OCI-LY3 (cell line): ENCODE measurements around the gene MID2.

ENCODE experiments used
- H2AFZ ChIP-seq: fragments of 200-600, 300-600 bp; shearing (Covaris generic); 2 replicates; pipeline ENCODE4 v1.6.0; 2014; ENCODE audit warnings: antibody characterized with exemption, low read depth, low read length
- H3K27ac ChIP-seq: fragments of 200-600, 300-600 bp; sonication (generic); 2 replicates; pipeline ENCODE4 v1.5.1; 2014; ENCODE audit warnings: mild to moderate bottlenecking, low read length, moderate library complexity, mixed read lengths
- H3K27me3 ChIP-seq: fragments of 200-600, 300-600 bp; sonication (generic); 2 replicates; pipeline ENCODE4 v1.6.1; 2014; ENCODE audit warnings: low read depth, low read length, mixed read lengths
- H3K36me3 ChIP-seq: fragments of 200-600, 300-600 bp; sonication (generic); replicated peaks from 2 replicates; pipeline ENCODE3; 2014; ENCODE audit warnings: low read depth, low read length, mixed read lengths
- H3K4me1 ChIP-seq: fragments of 300-600, 200-600 bp; sonication (generic); 2 replicates; pipeline ENCODE4 v1.6.1; 2014; ENCODE audit warnings: low read length, mixed read lengths
- H3K4me2 ChIP-seq: fragments of 200-600, 300-600 bp; sonication (generic); 2 replicates; pipeline ENCODE4 v1.6.1; 2014; ENCODE audit warnings: low read length, mixed read lengths
- H3K4me3 ChIP-seq: fragments of 300-600, 200-600 bp; sonication (generic); 2 replicates; pipeline ENCODE4 v1.5.1; 2014; ENCODE audit warnings: antibody characterized with exemption, mild to moderate bottlenecking, low read length, moderate library complexity
- H3K79me2 ChIP-seq: fragments of 300-600, 200-600 bp; shearing (Covaris generic); 2 replicates; pipeline ENCODE4 v1.6.1; 2014; ENCODE audit warnings: mild to moderate bottlenecking, low read length, mixed read lengths
- H3K9ac ChIP-seq: fragments of 300-600, 200-600 bp; shearing (Covaris generic); 2 replicates; pipeline ENCODE4 v1.6.0; 2014; ENCODE audit warnings: mild to moderate bottlenecking, low read length, moderate library complexity
- H3K9me3 ChIP-seq: fragments of 200-600, 300-600 bp; shearing (Covaris generic); 2 replicates; pipeline ENCODE4 v1.6.1; 2014; ENCODE audit warnings: low read length, mixed read lengths; ENCODE audit not compliant: insufficient read depth
- H4K20me1 ChIP-seq: fragments of 200-600, 300-600 bp; sonication (generic); 2 replicates; pipeline ENCODE4 v1.6.1; 2016; ENCODE audit warnings: low read length, mixed read lengths; ENCODE audit not compliant: insufficient read depth
- CTCF ChIP-seq: fragments of 200-600, 300-600 bp; sonication (generic); IDR thresholded peaks from 2 replicates; pipeline ENCODE4 v1.5.1; 2014; ENCODE audit warnings: antibody characterized with exemption, low read length, low read depth
- EZH2phosphoT487 ChIP-seq: fragments of 200-600 bp; shearing (Covaris generic); IDR thresholded peaks from 2 replicates; pipeline ENCODE4 v1.6.1; 2018; ENCODE audit warnings: antibody characterized with exemption, mixed run types, low read depth

The MID2 gene

GRCh38 chrX:107934262-107934661 is 108.6 kb downstream of the MID2 start:
- H3K4me1 ChIP-seq = no peaks in the 10 kb centered on the region

GRCh38 chrX:107935200-107935599 is 109.5 kb downstream of the MID2 start:
- no peak overlapping the region for H3K9ac ChIP-seq
- no peaks in the 10 kb centered on the region for H3K9me3 ChIP-seq
- H3K4me3 ChIP-seq = no peak overlapping the region
- H3K36me3 ChIP-seq = no peaks in the 10 kb centered on the region
- H3K79me2 ChIP-seq = no peaks in the 10 kb centered on the region
- no peak overlapping the region for H3K27ac ChIP-seq
- no peaks in the 10 kb centered on the region for H3K4me1 ChIP-seq
- TF ChIP-seq EZH2phosphoT487 (no peak), CTCF (no peak)
- no peaks in the 10 kb centered on the region for H4K20me1 ChIP-seq
- H3K27me3 ChIP-seq = no peaks in the 10 kb centered on the region
- H3K4me2 ChIP-seq = no peak overlapping the region
- H2AFZ ChIP-seq = no peak overlapping the region

More at GRCh38 chrX:107934262-107934661, 108.6 kb downstream of the MID2 start:
- Histone ChIP-seq H2AFZ (no peak overlapping the region), H3K9ac (no peak overlapping the region), H3K27me3 (no peaks in the 10 kb centered on the region), H3K79me2 (no peaks in the 10 kb centered on the region), H4K20me1 (no peaks in the 10 kb centered on the region), H3K4me2 (no peak overlapping the region), H3K4me3 (no peak overlapping the region), H3K9me3 (no peaks in the 10 kb centered on the region), H3K36me3 (no peaks in the 10 kb centered on the region), H3K27ac (no peak overlapping the region)
- TF ChIP-seq EZH2phosphoT487 (no peak), CTCF (no peak)

GRCh38 chrX:107935664-107936433 is 110.2 kb downstream of the MID2 start:
- no peak overlapping the region for H3K27ac ChIP-seq
- H2AFZ ChIP-seq = no peak overlapping the region
- H3K9me3 ChIP-seq = no peaks in the 10 kb centered on the region
- no peaks in the 10 kb centered on the region for H3K36me3 ChIP-seq
- no peaks in the 10 kb centered on the region for H3K27me3 ChIP-seq
- H3K4me1 ChIP-seq = no peaks in the 10 kb centered on the region
- no peaks in the 10 kb centered on the region for H4K20me1 ChIP-seq
- no peak overlapping the region for H3K4me3 ChIP-seq
- H3K79me2 ChIP-seq = no peaks in the 10 kb centered on the region
- TF ChIP-seq EZH2phosphoT487 = no peak
- no peak for TF ChIP-seq CTCF
- H3K9ac ChIP-seq = no peak overlapping the region
- H3K4me2 ChIP-seq = no peak overlapping the region

GRCh38 chrX:107936434-107936730 is 110.7 kb downstream of the MID2 start:
- H3K79me2 ChIP-seq = no peaks in the 10 kb centered on the region
- H3K4me2 ChIP-seq = no peak overlapping the region
- H3K4me1 ChIP-seq = no peaks in the 10 kb centered on the region
- TF ChIP-seq CTCF (no peak), EZH2phosphoT487 (no peak)
- no peaks in the 10 kb centered on the region for H4K20me1 ChIP-seq
- H3K9me3 ChIP-seq = no peaks in the 10 kb centered on the region
- H2AFZ ChIP-seq = no peak overlapping the region
- H3K27ac ChIP-seq = no peak overlapping the region
- no peak overlapping the region for H3K4me3 ChIP-seq
- H3K27me3 ChIP-seq = no peaks in the 10 kb centered on the region
- H3K36me3 ChIP-seq = no peaks in the 10 kb centered on the region
- H3K9ac ChIP-seq = no peak overlapping the region
